ENCODE measurements around the gene SAXO1. TPM values are rescaled to one million over a fixed set of nuclear protein-coding genes. Genes with fewer than 3 reads are reported as not detected.

The SAXO1 gene
- polyA plus RNA-seq, 3 donors: not detected

DNA sequence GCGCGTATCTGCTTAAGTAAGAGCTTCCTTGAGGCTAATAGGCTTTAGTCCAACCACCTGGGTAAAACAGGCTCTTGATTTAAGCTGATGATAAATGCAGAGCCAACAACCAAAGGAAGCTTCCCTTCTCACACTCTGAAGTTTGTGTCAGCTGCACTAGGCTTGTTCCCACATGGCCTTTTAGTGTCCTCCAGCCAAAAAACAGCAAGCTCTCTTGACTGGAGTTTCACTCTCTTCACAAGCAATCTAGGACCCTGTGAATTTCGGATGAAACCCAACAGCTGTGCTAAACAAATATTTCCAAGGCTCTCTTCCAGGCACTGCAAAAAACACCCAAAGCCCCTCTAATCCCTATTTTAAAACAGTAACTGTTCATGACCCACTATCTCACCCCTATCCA is 63.9 kb downstream of the SAXO1 start:
- WGBS (ENCODE audit: insufficient coverage): 97% methylated on average over 3 of the region's 3 CpGs
- intact Hi-C loops (cut with micrococcal nuclease): no loop called here
- H3K4me1 ChIP-seq (ENCODE audit: control insufficient read depth in 1 of 2, insufficient read depth in 2 of 2, low read length in 2 of 2): no peaks in the 10 kb centered on the region
- H3K79me2 ChIP-seq (ENCODE audit: insufficient read depth, low read length): no peaks in the 10 kb centered on the region
- no peak overlapping the region for H2AFZ ChIP-seq (ENCODE audit: insufficient read depth, low read depth, low read length, poor library complexity, severe bottlenecking)
- no peaks in the 10 kb centered on the region for H3K27me3 ChIP-seq (ENCODE audit: control insufficient read depth in 2 of 2, insufficient read depth in 2 of 2, low read length in 2 of 2)
- Mint-ChIP-seq H3K36me3 (no peaks in the 10 kb centered on the region), H3K27ac (no peak overlapping the region), H3K9me3 (peaks cover 6 to 14% (median 11%) of the 10 kb centered on the region in 7 donors), H3K4me3 (no peak overlapping the region), H3K27me3 (ENCODE audit: low read depth in 3 of 3) (peaks cover 2 to 4% (median 2%) of the 10 kb centered on the region in 3 donors), H3K4me1 (no peaks in the 10 kb centered on the region)
- H3K9ac ChIP-seq (ENCODE audit: insufficient read depth, low read length, poor library complexity, severe bottlenecking): no peak overlapping the region
- no peaks in the 10 kb centered on the region for H3K36me3 ChIP-seq (replicated peaks in 1 of 2; ENCODE audit: control insufficient read depth in 1 of 2, insufficient read depth in 2 of 2, low read length in 2 of 2)
- no peak overlapping the region for H3K4me3 ChIP-seq (replicated peaks in 1 of 3; ENCODE audit: low read depth in 2 of 3, low read length in 3 of 3)
- no peak overlapping the region for H3K4me2 ChIP-seq (replicated peaks; ENCODE audit: extremely low read depth, low read length, poor library complexity, severe bottlenecking)
- H4K20me1 ChIP-seq (ENCODE audit: insufficient read depth, low read length): no peaks in the 10 kb centered on the region
- DNase-seq: no peak
- no peak overlapping the region for H3K27ac ChIP-seq (ENCODE audit: low read depth in 1 of 2, low read length in 2 of 2)
- TF ChIP-seq, protein P1, sequence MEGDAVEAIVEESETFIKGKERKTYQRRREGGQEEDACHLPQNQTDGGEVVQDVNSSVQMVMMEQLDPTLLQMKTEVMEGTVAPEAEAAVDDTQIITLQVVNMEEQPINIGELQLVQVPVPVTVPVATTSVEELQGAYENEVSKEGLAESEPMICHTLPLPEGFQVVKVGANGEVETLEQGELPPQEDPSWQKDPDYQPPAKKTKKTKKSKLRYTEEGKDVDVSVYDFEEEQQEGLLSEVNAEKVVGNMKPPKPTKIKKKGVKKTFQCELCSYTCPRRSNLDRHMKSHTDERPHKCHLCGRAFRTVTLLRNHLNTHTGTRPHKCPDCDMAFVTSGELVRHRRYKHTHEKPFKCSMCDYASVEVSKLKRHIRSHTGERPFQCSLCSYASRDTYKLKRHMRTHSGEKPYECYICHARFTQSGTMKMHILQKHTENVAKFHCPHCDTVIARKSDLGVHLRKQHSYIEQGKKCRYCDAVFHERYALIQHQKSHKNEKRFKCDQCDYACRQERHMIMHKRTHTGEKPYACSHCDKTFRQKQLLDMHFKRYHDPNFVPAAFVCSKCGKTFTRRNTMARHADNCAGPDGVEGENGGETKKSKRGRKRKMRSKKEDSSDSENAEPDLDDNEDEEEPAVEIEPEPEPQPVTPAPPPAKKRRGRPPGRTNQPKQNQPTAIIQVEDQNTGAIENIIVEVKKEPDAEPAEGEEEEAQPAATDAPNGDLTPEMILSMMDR (IDR thresholded peaks at IDR 0.05): no peak
- H3K9me3 ChIP-seq (replicated peaks in 1 of 2; ENCODE audit: control insufficient read depth in 1 of 2, insufficient read depth in 1 of 2, low read length in 2 of 2): peaks cover 5 to 13% of the 10 kb centered on the region in 2 donors

- intact Hi-C loops (cut with micrococcal nuclease): no loop called here
- no peak overlapping the region for H2AFZ ChIP-seq (ENCODE audit: insufficient read depth, low read depth, low read length, poor library complexity, severe bottlenecking)
- 74% methylated on average over 2 of the region's 2 CpGs for WGBS (ENCODE audit: insufficient coverage)
- H4K20me1 ChIP-seq (ENCODE audit: insufficient read depth, low read length): no peaks in the 10 kb centered on the region
- no peak overlapping the region for H3K4me2 ChIP-seq (replicated peaks; ENCODE audit: extremely low read depth, low read length, poor library complexity, severe bottlenecking)
- H3K27ac ChIP-seq (ENCODE audit: low read depth in 1 of 2, low read length in 2 of 2): no peak overlapping the region
- Mint-ChIP-seq H3K27ac (no peak overlapping the region), H3K9me3 (no peaks in the 10 kb centered on the region), H3K27me3 (ENCODE audit: low read depth in 3 of 3) (peaks cover 3 to 8% (median 4%) of the 10 kb centered on the region in 3 donors), H3K36me3 (no peaks in the 10 kb centered on the region), H3K4me3 (no peak overlapping the region), H3K4me1 (no peaks in the 10 kb centered on the region)
- no peak overlapping the region for H3K9ac ChIP-seq (ENCODE audit: insufficient read depth, low read length, poor library complexity, severe bottlenecking)
- H3K27me3 ChIP-seq (ENCODE audit: control insufficient read depth in 2 of 2, insufficient read depth in 2 of 2, low read length in 2 of 2): no peaks in the 10 kb centered on the region
- no peaks in the 10 kb centered on the region for H3K9me3 ChIP-seq (replicated peaks in 1 of 2; ENCODE audit: control insufficient read depth in 1 of 2, insufficient read depth in 1 of 2, low read length in 2 of 2)
- H3K79me2 ChIP-seq (ENCODE audit: insufficient read depth, low read length): no peaks in the 10 kb centered on the region
- no peak overlapping the region for H3K4me3 ChIP-seq (replicated peaks in 1 of 3; ENCODE audit: low read depth in 2 of 3, low read length in 3 of 3)
- TF ChIP-seq, protein P1 (IDR thresholded peaks at IDR 0.05): no peak
- no peak for DNase-seq
- no peaks in the 10 kb centered on the region for H3K36me3 ChIP-seq (replicated peaks in 1 of 2; ENCODE audit: control insufficient read depth in 1 of 2, insufficient read depth in 2 of 2, low read length in 2 of 2)
- no peaks in the 10 kb centered on the region for H3K4me1 ChIP-seq (ENCODE audit: control insufficient read depth in 1 of 2, insufficient read depth in 2 of 2, low read length in 2 of 2)
Measured at GRCh38 chr9:18955626-18956025, 77.4 kb downstream of the SAXO1 start.
